ENCODE measurements around the gene FJX1. TPM values are rescaled to one million over a fixed set of nuclear protein-coding genes. Genes with fewer than 3 reads are reported as not detected.
A peak's percentile ranks its signal among the peaks of the same experiment; 100 is the strongest.
"Not testable (repeated sequence)": the region's sequence is repeated elsewhere in the genome, so short reads cannot be mapped to it uniquely, and the experiment has no call there.

Gene FJX1
- total and polyA plus RNA-seq, 9 donors, result 5.5 to 40.2 (median 8.1) TPM

DNA sequence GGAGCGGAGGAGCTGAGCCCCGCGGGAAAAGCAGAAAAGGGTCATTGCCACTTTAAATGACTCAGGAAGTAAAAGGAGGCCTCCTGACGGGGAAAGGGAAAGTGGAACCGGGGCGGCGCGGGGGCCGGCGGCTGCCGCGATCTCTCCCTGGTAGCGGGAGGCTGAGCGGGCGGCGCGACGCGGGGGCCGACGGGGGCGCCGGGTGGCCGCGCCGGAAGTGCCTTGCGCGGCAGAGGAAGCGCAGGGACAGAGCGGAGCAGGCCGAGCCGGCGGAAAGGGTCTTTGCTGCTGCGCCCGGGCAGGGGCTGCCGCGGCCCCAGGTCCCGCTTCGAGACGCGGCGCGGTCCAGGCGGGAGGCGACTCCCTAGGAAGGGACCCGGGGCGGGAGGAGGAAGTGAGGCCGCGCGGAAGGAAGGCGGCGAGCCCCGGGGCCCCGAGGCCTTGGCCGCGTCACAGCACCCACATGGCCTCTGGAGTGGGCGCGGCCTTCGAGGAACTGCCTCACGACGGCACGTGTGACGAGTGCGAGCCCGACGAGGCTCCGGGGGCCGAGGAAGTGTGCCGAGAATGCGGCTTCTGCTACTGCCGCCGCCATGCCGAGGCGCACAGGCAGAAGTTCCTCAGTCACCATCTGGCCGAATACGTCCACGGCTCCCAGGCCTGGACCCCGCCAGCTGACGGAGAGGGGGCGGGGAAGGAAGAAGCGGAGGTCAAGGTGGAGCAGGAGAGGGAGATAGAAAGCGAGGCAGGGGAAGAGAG lies 44.6 kb downstream of the FJX1 start, which contains the start of gene TRIM44:
Gene TRIM44, plus strand, starts transcription at position 127 of the 759 bp plus-strand sequence. Its CDS starts 337 bp downstream, at position 464.
- H3K9me3 ChIP-seq, result no peaks in the 10 kb centered on the region
- peak within 1 kb of the TSS; percentile 71 for H3K4me3 ChIP-seq
- H3K27ac ChIP-seq, result peak within 1 kb of the TSS; percentile 94 to 95
- peak; percentile 76 to 88 (median 83) for DNase-seq
- 1 to 2% (median 1%) methylated on average over 73 to 82 of the region's 82 CpGs for WGBS, 3 donors
- H3K36me3 ChIP-seq, result no peaks in the 10 kb centered on the region
- TF ChIP-seq EP300 (IDR thresholded peaks at IDR 0.05), result no peak
- TF ChIP-seq POLR2A (IDR thresholded peaks at IDR 0.05), result peak; percentile 44
- TF ChIP-seq, protein P1, sequence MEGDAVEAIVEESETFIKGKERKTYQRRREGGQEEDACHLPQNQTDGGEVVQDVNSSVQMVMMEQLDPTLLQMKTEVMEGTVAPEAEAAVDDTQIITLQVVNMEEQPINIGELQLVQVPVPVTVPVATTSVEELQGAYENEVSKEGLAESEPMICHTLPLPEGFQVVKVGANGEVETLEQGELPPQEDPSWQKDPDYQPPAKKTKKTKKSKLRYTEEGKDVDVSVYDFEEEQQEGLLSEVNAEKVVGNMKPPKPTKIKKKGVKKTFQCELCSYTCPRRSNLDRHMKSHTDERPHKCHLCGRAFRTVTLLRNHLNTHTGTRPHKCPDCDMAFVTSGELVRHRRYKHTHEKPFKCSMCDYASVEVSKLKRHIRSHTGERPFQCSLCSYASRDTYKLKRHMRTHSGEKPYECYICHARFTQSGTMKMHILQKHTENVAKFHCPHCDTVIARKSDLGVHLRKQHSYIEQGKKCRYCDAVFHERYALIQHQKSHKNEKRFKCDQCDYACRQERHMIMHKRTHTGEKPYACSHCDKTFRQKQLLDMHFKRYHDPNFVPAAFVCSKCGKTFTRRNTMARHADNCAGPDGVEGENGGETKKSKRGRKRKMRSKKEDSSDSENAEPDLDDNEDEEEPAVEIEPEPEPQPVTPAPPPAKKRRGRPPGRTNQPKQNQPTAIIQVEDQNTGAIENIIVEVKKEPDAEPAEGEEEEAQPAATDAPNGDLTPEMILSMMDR (IDR thresholded peaks at IDR 0.05), result no peak
- peaks cover 6% of the 10 kb centered on the region for H3K4me1 ChIP-seq (ENCODE audit: insufficient read depth)
- no peaks in the 10 kb centered on the region for H3K27me3 ChIP-seq
- intact Hi-C loops (cut with DNase I), result loop anchor here in 1 of 4 donors (5.0 kb wide), 1 partner anchor 46 kb away; the partner anchor contains the start of gene FJX1

DNA sequence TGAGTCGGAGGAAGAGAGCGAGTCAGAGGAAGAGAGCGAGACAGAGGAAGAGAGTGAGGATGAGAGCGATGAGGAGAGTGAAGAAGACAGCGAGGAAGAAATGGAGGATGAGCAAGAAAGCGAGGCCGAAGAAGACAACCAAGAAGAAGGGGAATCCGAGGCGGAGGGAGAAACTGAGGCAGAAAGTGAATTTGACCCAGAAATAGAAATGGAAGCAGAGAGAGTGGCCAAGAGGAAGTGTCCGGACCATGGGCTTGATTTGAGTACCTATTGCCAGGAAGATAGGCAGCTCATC lies 45.1 kb downstream of the FJX1 start:
- intact Hi-C loops (cut with DNase I), result loop anchor here in 1 of 4 donors (5.0 kb wide), 1 partner anchor 46 kb away; the partner anchor contains the start of gene FJX1
- H3K4me3 ChIP-seq, result peak overlapping the region; percentile 71
- H3K27me3 ChIP-seq, result no peaks in the 10 kb centered on the region
- H3K9me3 ChIP-seq, result no peaks in the 10 kb centered on the region
- H3K4me1 ChIP-seq (ENCODE audit: insufficient read depth), result peaks cover 6% of the 10 kb centered on the region
- peak overlapping the region in 1 of 2 donors; percentile 95 for H3K27ac ChIP-seq
- DNase-seq, result no peak
- H3K36me3 ChIP-seq, result no peaks in the 10 kb centered on the region
- 73 to 82% (median 75%) methylated on average over 10 of the region's 10 CpGs for WGBS, 3 donors
- TF ChIP-seq EP300 (IDR thresholded peaks at IDR 0.05) (no peak), POLR2A (IDR thresholded peaks at IDR 0.05) (no peak)
- TF ChIP-seq, protein P1 (IDR thresholded peaks at IDR 0.05), result no peak

DNA sequence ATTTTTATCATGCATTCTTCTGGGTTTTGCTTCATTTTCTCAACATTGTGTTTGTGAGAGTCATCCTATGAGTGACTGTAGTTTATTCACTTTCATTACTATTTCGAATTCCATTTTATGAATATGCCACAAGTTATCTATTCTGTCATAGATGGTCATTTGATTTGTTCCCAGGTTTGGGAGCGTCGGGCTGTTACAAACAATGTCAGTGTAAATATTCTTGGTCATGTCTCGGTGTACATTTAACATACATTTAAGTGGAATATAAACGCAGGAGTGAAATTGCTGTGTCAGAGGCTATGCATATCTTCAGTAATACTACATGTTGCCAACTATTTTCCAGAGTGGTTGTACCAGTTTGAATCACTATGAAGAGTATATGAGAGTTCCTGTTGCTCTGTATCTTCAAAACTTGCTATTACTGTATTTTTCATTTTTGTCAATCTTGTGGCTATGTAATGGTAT lies 46.7 kb downstream of the FJX1 start:
- Histone ChIP-seq H3K4me1 (ENCODE audit: insufficient read depth) (peaks cover 6% of the 10 kb centered on the region), H3K27ac (no peak overlapping the region), H3K4me3 (no peak overlapping the region), H3K9me3 (no peaks in the 10 kb centered on the region), H3K27me3 (no peaks in the 10 kb centered on the region), H3K36me3 (no peaks in the 10 kb centered on the region)
- TF ChIP-seq, protein P1 (IDR thresholded peaks at IDR 0.05), result no peak
- TF ChIP-seq POLR2A (IDR thresholded peaks at IDR 0.05) (no peak), EP300 (IDR thresholded peaks at IDR 0.05) (no peak)
- intact Hi-C loops (cut with DNase I), result loop anchor here in 1 of 4 donors (5.0 kb wide), 1 partner anchor 48 kb away; the partner anchor contains the start of gene FJX1
- WGBS, 3 donors, result 97 to 98% (median 98%) methylated on average over 5 of the region's 5 CpGs
- DNase-seq, result no peak

DNA sequence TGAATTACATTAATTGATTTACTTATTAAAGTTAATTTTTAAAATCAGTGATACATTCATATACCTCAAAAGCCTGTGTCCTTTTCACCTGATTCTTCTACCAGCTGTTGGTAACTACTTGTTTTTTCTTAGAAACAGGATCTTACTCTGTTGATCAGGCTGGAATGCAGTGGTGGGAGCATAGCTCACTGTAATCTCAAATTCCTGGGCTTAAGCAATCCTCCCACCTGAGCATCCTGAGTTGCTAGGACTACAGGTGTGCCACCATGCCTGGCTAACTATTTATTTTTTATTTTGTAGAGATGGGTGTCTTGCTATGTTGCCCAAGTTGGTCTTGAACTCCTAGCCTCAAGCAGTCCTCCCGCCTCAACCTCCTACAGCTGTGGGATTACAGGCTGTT lies 49.0 kb downstream of the FJX1 start:
- no peaks in the 10 kb centered on the region for H3K27me3 ChIP-seq
- WGBS, 3 donors, result 97 to 100% (median 100%) methylated on average over 1 of the region's 1 CpG
- intact Hi-C loops (cut with DNase I), result no loop called here
- no peak overlapping the region for H3K4me3 ChIP-seq
- no peak for DNase-seq
- H3K36me3 ChIP-seq, result no peaks in the 10 kb centered on the region
- TF ChIP-seq, protein P1 (IDR thresholded peaks at IDR 0.05), result no peak
- TF ChIP-seq POLR2A (IDR thresholded peaks at IDR 0.05), result no peak
- no peak for TF ChIP-seq EP300 (IDR thresholded peaks at IDR 0.05)
- peaks cover 7% of the 10 kb centered on the region for H3K4me1 ChIP-seq (ENCODE audit: insufficient read depth)
- H3K27ac ChIP-seq, result no peak overlapping the region
- H3K9me3 ChIP-seq, result no peaks in the 10 kb centered on the region

DNA sequence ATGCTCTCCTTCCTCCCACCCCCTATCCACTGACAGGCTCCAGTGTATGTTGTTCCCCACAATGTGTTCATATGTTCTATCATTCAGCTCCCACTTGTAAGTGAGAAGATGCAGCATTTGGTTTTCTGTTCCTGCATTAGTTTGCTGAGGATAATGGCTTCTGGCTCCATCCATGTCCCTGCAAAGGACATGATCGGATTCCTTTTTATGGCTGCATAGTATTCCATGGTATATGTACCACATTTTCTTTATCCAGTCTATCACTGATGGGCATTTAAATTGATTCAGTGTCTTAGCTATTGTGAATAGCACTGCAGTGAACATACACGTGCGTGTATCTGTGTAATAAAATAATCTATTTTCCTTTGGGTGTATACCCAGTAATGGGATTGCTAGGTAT lies 50.1 kb downstream of the FJX1 start:
- not testable (repeated sequence) for H3K4me3 ChIP-seq

More for the DNA sequence above, 50.1 kb downstream of the FJX1 start:
- H3K27ac ChIP-seq; intact Hi-C loops (cut with DNase I); H3K4me1 ChIP-seq (ENCODE audit: insufficient read depth); H3K36me3 ChIP-seq; H3K9me3 ChIP-seq; H3K27me3 ChIP-seq; DNase-seq: not testable (repeated sequence)
- 94 to 96% (median 96%) methylated on average over 3 of the region's 3 CpGs for WGBS, 3 donors

All from ovary (tissue), 9 donors.